ENCODE measurements around the gene FAM20C. TPM values are rescaled to one million over a fixed set of nuclear protein-coding genes. Genes with fewer than 3 reads are reported as not detected.

FAM20C gene
- total RNA-seq, 1 experiment from 2014 or later: 52.6 TPM

DNA sequence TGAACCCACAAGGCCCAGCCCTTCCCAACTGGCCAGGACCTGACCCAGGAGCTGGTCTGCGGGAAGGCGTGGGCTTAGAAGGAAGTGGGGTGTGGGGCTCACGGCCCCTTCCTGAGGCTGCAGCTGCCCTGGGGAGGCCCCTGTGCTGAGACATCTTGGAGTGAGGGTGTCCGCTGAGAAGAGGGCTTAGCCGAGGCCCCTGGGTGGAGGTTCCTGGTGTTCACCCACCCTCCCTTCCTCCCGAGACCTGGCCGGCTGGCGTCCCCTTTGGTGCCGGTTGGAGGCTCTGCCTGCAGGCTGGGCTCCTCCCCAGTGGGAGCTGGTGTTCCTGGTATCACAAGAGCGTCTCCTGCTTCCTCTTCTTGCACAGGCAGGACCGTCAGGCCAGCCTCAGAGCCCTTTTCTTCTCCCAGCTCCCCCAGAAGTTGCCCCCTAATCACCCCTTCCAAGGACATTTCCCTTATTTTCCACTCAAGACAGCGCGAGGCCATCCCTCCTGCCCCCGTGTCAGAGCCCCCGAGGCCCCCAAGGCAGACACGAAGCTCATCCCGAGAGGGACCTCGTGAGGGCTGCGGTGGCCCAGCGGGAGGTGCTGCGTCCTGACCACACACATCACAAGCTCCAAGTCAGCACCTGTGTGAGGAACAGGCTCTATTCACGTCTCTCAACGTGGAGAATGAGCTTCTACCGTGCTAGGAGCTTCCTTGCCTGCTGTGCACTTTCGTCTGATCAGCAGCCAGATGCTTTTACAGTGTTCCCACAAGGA, 25.1 kb upstream of the FAM20C start:
- Histone ChIP-seq H3K4me3 (no peak overlapping the region), H3K36me3 (no peaks in the 10 kb centered on the region), H3K27me3 (no peaks in the 10 kb centered on the region), H3K9me3 (no peaks in the 10 kb centered on the region)
- DNase-seq: no peak

DNA sequence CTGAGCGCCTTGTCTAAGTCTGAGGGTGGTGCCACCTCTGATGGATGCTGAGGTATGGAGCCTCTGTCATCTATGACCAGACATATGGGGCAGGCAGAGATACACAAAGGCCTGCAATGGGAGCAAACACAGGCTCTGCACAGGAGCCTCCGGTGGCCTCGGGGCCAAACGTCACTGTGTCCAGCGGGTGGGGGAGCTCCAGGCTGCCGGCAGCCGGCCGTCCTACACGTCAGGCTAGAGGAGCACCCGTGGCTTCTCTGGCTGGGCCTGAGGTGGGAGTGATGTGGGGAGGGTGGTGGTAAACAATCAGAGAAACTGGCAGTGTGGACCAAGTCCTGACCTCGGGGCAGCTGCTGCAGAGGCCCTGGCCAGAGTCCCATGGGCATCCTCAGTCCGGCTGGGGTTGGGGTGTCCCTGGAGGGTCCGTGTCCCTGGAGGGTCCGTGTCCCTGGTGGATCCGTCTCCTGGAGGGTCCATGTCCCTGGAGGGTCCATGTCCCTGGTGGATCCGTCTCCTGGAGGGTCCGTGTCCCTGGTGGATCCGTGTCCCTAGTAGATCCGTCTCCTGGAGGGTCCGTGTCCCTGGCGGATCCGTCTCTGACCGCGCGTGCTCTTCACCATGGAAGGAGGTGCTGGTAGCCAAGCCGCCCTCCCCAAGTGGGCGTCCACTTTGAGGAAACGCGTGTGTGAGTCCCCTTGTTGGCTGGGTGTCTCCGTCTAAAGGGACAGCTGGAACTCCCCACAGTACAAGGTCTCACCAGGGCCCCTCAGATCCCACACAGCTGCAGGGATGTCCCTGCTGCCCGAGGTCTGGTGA, 24.2 kb upstream of the FAM20C start:
- H3K4me3 ChIP-seq: no peak overlapping the region
- H3K27me3 ChIP-seq: no peaks in the 10 kb centered on the region
- no peak for DNase-seq

GRCh38 chr7:169276-170172, 22.8 kb upstream of the FAM20C start:
- H3K36me3 ChIP-seq: no peaks in the 10 kb centered on the region
- H3K27me3 ChIP-seq: no peaks in the 10 kb centered on the region
- H3K9me3 ChIP-seq: no peaks in the 10 kb centered on the region
- H3K4me3 ChIP-seq: no peak overlapping the region
- DNase-seq: no peak

More for the DNA sequence above, 24.2 kb upstream of the FAM20C start:
- no peaks in the 10 kb centered on the region for H3K9me3 ChIP-seq
- H3K36me3 ChIP-seq: no peaks in the 10 kb centered on the region

- Histone ChIP-seq H3K36me3 (no peaks in the 10 kb centered on the region), H3K9me3 (no peaks in the 10 kb centered on the region), H3K4me3 (no peak overlapping the region), H3K27me3 (no peaks in the 10 kb centered on the region)
- no peak for DNase-seq
These were observed 21.6 kb upstream of the FAM20C start for GRCh38 chr7:170551-171363.

- DNase-seq: no peak
These were observed 20.9 kb upstream of the FAM20C start for GRCh38 chr7:171364-171904.

GRCh38 chr7:171912-172515, 20.4 kb upstream of the FAM20C start:
- H3K36me3 ChIP-seq: no peaks in the 10 kb centered on the region
- no peak overlapping the region for H3K4me3 ChIP-seq
- no peaks in the 10 kb centered on the region for H3K27me3 ChIP-seq
- no peaks in the 10 kb centered on the region for H3K9me3 ChIP-seq
- DNase-seq: no peak

More at GRCh38 chr7:171364-171904, 20.9 kb upstream of the FAM20C start:
- Histone ChIP-seq H3K4me3 (no peak overlapping the region), H3K27me3 (no peaks in the 10 kb centered on the region), H3K9me3 (no peaks in the 10 kb centered on the region), H3K36me3 (no peaks in the 10 kb centered on the region)

- no peak overlapping the region for H3K4me3 ChIP-seq
- no peak for DNase-seq
- no peaks in the 10 kb centered on the region for H3K27me3 ChIP-seq
- H3K36me3 ChIP-seq: no peaks in the 10 kb centered on the region
- no peaks in the 10 kb centered on the region for H3K9me3 ChIP-seq
These were observed 19.0 kb upstream of the FAM20C start for GRCh38 chr7:173209-173918.

- Histone ChIP-seq H3K36me3 (no peaks in the 10 kb centered on the region), H3K4me3 (no peak overlapping the region), H3K27me3 (no peaks in the 10 kb centered on the region), H3K9me3 (no peaks in the 10 kb centered on the region)
- DNase-seq: no peak
These were observed 17.7 kb upstream of the FAM20C start for GRCh38 chr7:174716-175115.

GRCh38 chr7:175955-176354, 16.4 kb upstream of the FAM20C start:
- Histone ChIP-seq H3K27me3 (no peaks in the 10 kb centered on the region), H3K36me3 (no peaks in the 10 kb centered on the region)
- no peak for DNase-seq

DNA sequence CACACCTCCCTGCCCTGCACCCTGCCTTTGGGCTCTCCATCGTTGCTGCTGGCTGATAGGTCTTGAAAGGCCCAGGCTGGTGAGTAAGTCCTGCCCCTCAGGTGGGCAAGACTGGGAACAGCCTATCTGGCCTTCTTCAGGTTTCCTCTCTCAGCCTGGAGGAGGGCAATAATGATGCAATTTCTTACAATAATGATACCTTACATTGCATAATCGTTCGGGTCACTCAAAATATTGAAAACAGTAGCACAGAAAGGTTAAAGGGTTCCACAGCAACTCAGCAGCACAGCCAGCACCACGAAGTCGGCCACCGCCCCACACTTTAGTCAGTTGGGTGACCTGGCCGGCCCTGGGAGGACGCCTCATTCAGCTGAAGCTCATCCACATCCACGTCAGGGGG, 16.0 kb upstream of the FAM20C start:
- no peaks in the 10 kb centered on the region for H3K36me3 ChIP-seq
- H3K4me3 ChIP-seq: no peak overlapping the region
- DNase-seq: no peak
- H3K9me3 ChIP-seq: no peaks in the 10 kb centered on the region
- H3K27me3 ChIP-seq: no peaks in the 10 kb centered on the region

More at GRCh38 chr7:175955-176354, 16.4 kb upstream of the FAM20C start:
- Histone ChIP-seq H3K9me3 (no peaks in the 10 kb centered on the region), H3K4me3 (no peak overlapping the region)

GRCh38 chr7:176786-177459, 15.4 kb upstream of the FAM20C start:
- Histone ChIP-seq H3K4me3 (no peak overlapping the region), H3K36me3 (no peaks in the 10 kb centered on the region), H3K27me3 (no peaks in the 10 kb centered on the region), H3K9me3 (no peaks in the 10 kb centered on the region)
- DNase-seq: no peak

DNA sequence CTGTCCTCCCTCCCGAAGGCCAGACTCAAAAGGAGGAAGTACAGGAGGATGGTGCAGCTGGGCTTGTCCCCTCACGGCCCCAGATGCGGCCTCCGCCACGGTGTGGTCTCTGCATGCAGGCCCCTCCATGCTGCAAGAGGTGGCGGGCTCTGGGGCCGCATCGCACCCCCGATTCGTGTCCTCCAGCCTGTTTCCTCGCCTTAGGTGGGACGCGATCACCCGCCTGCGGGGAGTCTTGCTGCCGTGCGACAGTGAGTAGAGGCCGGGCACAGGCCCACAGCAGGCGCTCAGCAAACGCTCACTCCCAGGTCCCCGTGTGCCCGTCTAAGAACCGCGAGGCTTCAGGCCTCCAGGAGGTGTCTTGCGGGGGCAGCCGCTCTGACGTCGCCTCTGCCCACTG, 13.9 kb upstream of the FAM20C start:
- no peaks in the 10 kb centered on the region for H3K36me3 ChIP-seq
- H3K27me3 ChIP-seq: no peaks in the 10 kb centered on the region
- no peaks in the 10 kb centered on the region for H3K9me3 ChIP-seq
- DNase-seq: no peak
- no peak overlapping the region for H3K4me3 ChIP-seq

DNA sequence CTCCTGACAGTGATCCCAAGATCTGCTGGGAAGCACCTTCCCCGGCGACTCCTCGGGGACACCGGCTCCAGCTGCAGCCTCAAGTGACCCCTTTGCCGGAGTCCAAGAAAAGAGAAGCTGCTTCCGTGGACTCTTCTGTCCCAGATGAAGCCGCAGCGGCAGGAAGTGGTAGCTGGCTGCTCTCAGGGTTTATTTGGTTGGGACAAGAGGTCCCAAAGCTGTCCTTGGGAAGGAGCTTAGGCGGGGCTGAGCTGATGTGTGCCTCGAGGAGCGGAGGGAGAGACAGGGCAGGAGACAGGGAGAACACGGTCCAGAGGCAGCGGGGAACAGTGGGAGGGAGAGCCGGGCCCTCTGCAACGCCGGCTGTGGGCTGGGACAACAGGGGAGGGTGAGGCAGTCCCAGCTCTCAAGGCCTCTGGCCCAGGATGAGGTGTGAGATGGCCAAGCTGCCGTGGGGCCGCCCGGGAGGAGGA, 13.1 kb upstream of the FAM20C start:
- Histone ChIP-seq H3K4me3 (no peak overlapping the region), H3K27me3 (no peaks in the 10 kb centered on the region), H3K36me3 (no peaks in the 10 kb centered on the region), H3K9me3 (no peaks in the 10 kb centered on the region)
- DNase-seq: no peak

- DNase-seq: no peak
- H3K27me3 ChIP-seq: no peaks in the 10 kb centered on the region
- H3K4me3 ChIP-seq: no peak overlapping the region
- no peaks in the 10 kb centered on the region for H3K9me3 ChIP-seq
- no peaks in the 10 kb centered on the region for H3K36me3 ChIP-seq
These were observed 12.2 kb upstream of the FAM20C start for GRCh38 chr7:179948-180694.

All from MG63 (cell line).